IMR-90 (cell line): ENCODE data around the gene IQCC.

Experiments
- BHLHE40 ChIP-seq: fragments of 150-350 bp; IDR thresholded peaks from 2 replicates; pipeline ENCODE4 v1.6.1; 2016; ENCODE audit warnings: mild to moderate bottlenecking, low read depth, low read length
- CEBPB ChIP-seq: IDR thresholded peaks from 2 replicates; pipeline ENCODE4 v1.6.1; 2012; ENCODE audit warnings: low read depth, low read length, improper control_type of control experiment
- CHD1 ChIP-seq: IDR thresholded peaks from 2 replicates; pipeline ENCODE4 v1.6.1; 2012; ENCODE audit warnings: low read depth, low read length, improper control_type of control experiment
- FOS ChIP-seq: fragments of 150-350 bp; IDR thresholded peaks from 2 replicates; pipeline ENCODE4 v1.6.1; 2016; ENCODE audit warnings: low read depth, low read length
- MAFK ChIP-seq: IDR thresholded peaks from 2 replicates; pipeline ENCODE4 v1.6.1; 2012; ENCODE audit warnings: low read depth, low read length, improper control_type of control experiment
- MAZ ChIP-seq: IDR thresholded peaks from 2 replicates; pipeline ENCODE4 v1.6.1; 2012; ENCODE audit warnings: low read depth, mild to moderate bottlenecking, low read length, improper control_type of control experiment, moderate library complexity, borderline replicate concordance
- MXI1 ChIP-seq: IDR thresholded peaks from 2 replicates; pipeline ENCODE4 v1.6.1; 2012; ENCODE audit warnings: low read depth, mild to moderate bottlenecking, low read length, moderate library complexity, borderline replicate concordance
- POLR2A ChIP-seq: IDR thresholded peaks from 2 replicates; pipeline ENCODE4 v1.6.1; 2012; ENCODE audit warnings: mild to moderate bottlenecking, low read depth, low read length
- RAD21 ChIP-seq: IDR thresholded peaks from 2 replicates; pipeline ENCODE4 v1.6.1; 2012; ENCODE audit warnings: low read length, improper control_type of control experiment
- RCOR1 ChIP-seq: IDR thresholded peaks from 2 replicates; pipeline ENCODE4 v1.6.1; 2012; ENCODE audit warnings: mild to moderate bottlenecking, low read length, improper control_type of control experiment; ENCODE audit not compliant: insufficient replicate concordance
- RFX5 ChIP-seq: IDR thresholded peaks from 2 replicates; pipeline ENCODE4 v1.8.0; 2012; ENCODE audit warnings: low read depth, mild to moderate bottlenecking, low read length, moderate library complexity
- SMC3 ChIP-seq: fragments of 150-350 bp; IDR thresholded peaks from 2 replicates; pipeline ENCODE4 v1.6.1; 2016; ENCODE audit warnings: low read depth, mild to moderate bottlenecking, antibody characterized with exemption, low read length, moderate library complexity
- TF ChIP-seq, protein P1 (sequence below): conservative IDR thresholded peaks from 2 replicates; pipeline ENCODE4 v1.5.1; 2012; ENCODE audit warnings: mild to moderate bottlenecking, low read depth, low read length, improper control_type of control experiment
- TF ChIP-seq, protein P2 (sequence below): fragments of 150-350 bp; IDR thresholded peaks from 2 replicates; pipeline ENCODE4 v1.6.1; 2017; ENCODE audit warnings: mild to moderate bottlenecking, antibody characterized with exemption, low read length, low read depth

DNA sequence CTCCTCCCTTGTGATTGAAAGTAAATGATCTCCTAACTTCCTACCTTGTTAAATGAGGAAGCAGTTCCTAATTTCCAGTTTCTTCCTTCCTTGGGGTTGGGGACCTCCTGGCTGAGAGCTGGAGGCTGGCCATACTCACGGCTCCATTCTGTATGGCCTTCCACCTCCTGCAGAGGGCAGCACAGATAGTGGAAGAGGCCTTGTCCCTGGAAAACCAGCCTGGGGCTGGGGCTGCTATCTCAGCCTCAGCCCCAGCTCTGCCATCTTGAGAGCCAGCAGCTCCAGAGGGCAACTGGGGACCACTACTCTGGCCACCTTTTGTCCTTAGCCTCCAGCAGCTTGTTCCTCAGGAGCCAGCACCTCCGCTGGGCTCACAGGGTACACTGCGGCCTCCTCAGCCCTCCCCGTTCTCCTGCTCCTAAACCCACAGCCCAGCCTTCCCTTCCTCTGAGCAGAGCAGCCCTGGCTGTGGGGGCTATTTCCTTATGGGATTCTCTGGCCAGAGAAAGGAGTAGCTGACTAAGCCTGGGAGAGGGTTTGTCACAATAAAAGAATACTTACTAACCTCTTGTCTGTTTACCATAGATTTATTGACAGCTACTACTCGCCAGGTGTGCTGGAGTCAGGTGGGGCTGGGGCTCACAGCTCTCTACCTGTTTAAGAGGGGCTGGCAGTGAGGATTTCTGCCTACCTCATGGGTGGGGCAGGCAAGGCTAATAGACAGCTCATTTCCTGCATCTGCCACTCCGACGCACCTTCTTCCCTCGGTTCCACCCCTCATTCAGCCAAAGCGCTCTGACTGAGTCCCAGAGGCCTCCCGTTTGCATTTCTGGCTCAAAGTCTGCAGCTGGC is 10.4 kb downstream of the IQCC start:
- TF ChIP-seq, protein P1, sequence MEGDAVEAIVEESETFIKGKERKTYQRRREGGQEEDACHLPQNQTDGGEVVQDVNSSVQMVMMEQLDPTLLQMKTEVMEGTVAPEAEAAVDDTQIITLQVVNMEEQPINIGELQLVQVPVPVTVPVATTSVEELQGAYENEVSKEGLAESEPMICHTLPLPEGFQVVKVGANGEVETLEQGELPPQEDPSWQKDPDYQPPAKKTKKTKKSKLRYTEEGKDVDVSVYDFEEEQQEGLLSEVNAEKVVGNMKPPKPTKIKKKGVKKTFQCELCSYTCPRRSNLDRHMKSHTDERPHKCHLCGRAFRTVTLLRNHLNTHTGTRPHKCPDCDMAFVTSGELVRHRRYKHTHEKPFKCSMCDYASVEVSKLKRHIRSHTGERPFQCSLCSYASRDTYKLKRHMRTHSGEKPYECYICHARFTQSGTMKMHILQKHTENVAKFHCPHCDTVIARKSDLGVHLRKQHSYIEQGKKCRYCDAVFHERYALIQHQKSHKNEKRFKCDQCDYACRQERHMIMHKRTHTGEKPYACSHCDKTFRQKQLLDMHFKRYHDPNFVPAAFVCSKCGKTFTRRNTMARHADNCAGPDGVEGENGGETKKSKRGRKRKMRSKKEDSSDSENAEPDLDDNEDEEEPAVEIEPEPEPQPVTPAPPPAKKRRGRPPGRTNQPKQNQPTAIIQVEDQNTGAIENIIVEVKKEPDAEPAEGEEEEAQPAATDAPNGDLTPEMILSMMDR, result peak; percentile 83
- TF ChIP-seq POLR2A (no peak), MXI1 (no peak), MAFK (no peak), RAD21 (peak; percentile 91), BHLHE40 (no peak), SMC3 (peak; percentile 90), CHD1 (no peak), MAZ (peak; percentile 42; the same call in 1 of the 2 replicates), FOS (no peak), RCOR1 (no peak), CEBPB (no peak), RFX5 (no peak)
- TF ChIP-seq, protein P2, sequence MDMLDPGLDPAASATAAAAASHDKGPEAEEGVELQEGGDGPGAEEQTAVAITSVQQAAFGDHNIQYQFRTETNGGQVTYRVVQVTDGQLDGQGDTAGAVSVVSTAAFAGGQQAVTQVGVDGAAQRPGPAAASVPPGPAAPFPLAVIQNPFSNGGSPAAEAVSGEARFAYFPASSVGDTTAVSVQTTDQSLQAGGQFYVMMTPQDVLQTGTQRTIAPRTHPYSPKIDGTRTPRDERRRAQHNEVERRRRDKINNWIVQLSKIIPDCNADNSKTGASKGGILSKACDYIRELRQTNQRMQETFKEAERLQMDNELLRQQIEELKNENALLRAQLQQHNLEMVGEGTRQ, result no peak
